ENCODE measurements around the gene STAB1.

The STAB1 gene

GRCh38 chr3:52456800-52457183, 38.3 kb upstream of the STAB1 start:
- H3K27ac ChIP-seq (replicated peaks) = no peak overlapping the region
- H3K4me3 ChIP-seq (replicated peaks; ENCODE audit: insufficient read depth, low read length) = no peak overlapping the region
- no peaks in the 10 kb centered on the region for H3K27me3 ChIP-seq (ENCODE audit: insufficient read depth, poor library complexity, severe bottlenecking)
- no peak for TF ChIP-seq POLR2AphosphoS5 (IDR thresholded peaks at IDR 0.05; ENCODE audit: low read depth)
- no peak for TF ChIP-seq SPI1 (IDR thresholded peaks at IDR 0.05; ENCODE audit: borderline replicate concordance, low read depth)
- TF ChIP-seq CTCF (IDR thresholded peaks at IDR 0.05; ENCODE audit: insufficient read depth, low read length) = no peak
- no peak for TF ChIP-seq GABPA (IDR thresholded peaks at IDR 0.05; ENCODE audit: low read depth)
- no peak for TF ChIP-seq REST (IDR thresholded peaks at IDR 0.05; ENCODE audit: insufficient replicate concordance, low read depth)
- DNase-seq (ENCODE audit: low read depth in 1 of 2, low spot score in 1 of 2) = no peak

GRCh38 chr3:52458031-52458760, 36.9 kb upstream of the STAB1 start:
- no peak overlapping the region for H3K27ac ChIP-seq (replicated peaks)
- DNase-seq (ENCODE audit: low read depth in 1 of 2, low spot score in 1 of 2) = no peak
- no peaks in the 10 kb centered on the region for H3K27me3 ChIP-seq (ENCODE audit: insufficient read depth, poor library complexity, severe bottlenecking)
- no peak overlapping the region for H3K4me3 ChIP-seq (replicated peaks; ENCODE audit: insufficient read depth, low read length)
- TF ChIP-seq REST (IDR thresholded peaks at IDR 0.05; ENCODE audit: insufficient replicate concordance, low read depth) (no peak), CTCF (IDR thresholded peaks at IDR 0.05; ENCODE audit: insufficient read depth, low read length) (no peak), POLR2AphosphoS5 (IDR thresholded peaks at IDR 0.05; ENCODE audit: low read depth) (no peak), GABPA (IDR thresholded peaks at IDR 0.05; ENCODE audit: low read depth) (no peak), SPI1 (IDR thresholded peaks at IDR 0.05; ENCODE audit: borderline replicate concordance, low read depth) (no peak)

- Histone ChIP-seq H3K27ac (replicated peaks) (no peak overlapping the region), H3K4me3 (replicated peaks; ENCODE audit: insufficient read depth, low read length) (no peak overlapping the region), H3K27me3 (ENCODE audit: insufficient read depth, poor library complexity, severe bottlenecking) (no peaks in the 10 kb centered on the region)
- TF ChIP-seq GABPA (IDR thresholded peaks at IDR 0.05; ENCODE audit: low read depth) (no peak), SPI1 (IDR thresholded peaks at IDR 0.05; ENCODE audit: borderline replicate concordance, low read depth) (no peak), REST (IDR thresholded peaks at IDR 0.05; ENCODE audit: insufficient replicate concordance, low read depth) (no peak), CTCF (IDR thresholded peaks at IDR 0.05; ENCODE audit: insufficient read depth, low read length) (no peak), POLR2AphosphoS5 (IDR thresholded peaks at IDR 0.05; ENCODE audit: low read depth) (no peak)
- DNase-seq (ENCODE audit: low read depth in 1 of 2, low spot score in 1 of 2) = no peak
Measured at GRCh38 chr3:52458770-52459545, 36.2 kb upstream of the STAB1 start.

Measured in HL-60 (cell line).